COLO829 (cell line): ENCODE results near the gene KPNA1.
A peak's percentile ranks its signal among the peaks of the same experiment; 100 is the strongest.

Experiments used
- DNase-seq: peaks from one replicate; pipeline ENCODE4 v3.0.0; 2012; ENCODE audit warnings: low spot score

The KPNA1 gene

DNA sequence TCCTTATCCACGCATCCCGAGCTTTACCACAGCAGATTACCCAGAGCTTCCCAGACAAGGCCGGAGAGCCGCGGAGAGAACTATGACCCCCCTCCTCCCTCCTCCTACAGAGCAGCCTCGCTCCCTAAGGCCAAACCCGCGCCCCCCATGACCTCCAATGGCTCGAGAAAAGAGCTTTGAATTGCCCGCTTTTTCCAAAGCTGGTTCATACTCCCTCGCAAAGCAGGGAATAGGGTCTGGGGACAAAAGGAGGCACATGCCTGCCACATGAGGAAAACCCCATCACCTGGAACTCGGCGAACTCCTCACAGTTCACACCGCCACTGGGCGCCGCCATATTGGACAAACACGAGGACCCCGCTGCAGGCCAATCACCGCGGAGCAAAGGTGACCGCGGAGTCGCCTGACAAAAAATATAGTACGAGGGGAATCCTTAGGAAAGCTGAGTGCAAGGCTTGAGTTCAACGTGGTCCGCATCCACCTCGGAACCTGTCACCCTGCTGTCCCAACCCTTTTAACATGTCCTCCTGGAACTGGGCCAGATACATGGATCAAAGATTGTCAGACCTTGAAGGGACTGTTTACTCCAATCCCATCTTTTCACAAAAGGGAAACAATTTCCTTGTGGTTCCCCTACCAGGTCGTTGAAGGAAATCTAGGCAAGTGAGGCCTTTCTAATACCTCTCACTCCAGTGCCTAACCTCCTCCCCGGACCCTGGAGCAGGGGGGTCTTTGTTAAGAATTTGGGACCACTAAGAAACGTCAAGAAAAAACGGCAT, 131.7 kb downstream of the KPNA1 start, which contains the start of gene MIX23:
MIX23 (minus strand) TSS at position 344 of the 779 bp plus-strand sequence; CDS start at position 337, 7 bp downstream.
- peak; percentile 95 for DNase-seq

DNA sequence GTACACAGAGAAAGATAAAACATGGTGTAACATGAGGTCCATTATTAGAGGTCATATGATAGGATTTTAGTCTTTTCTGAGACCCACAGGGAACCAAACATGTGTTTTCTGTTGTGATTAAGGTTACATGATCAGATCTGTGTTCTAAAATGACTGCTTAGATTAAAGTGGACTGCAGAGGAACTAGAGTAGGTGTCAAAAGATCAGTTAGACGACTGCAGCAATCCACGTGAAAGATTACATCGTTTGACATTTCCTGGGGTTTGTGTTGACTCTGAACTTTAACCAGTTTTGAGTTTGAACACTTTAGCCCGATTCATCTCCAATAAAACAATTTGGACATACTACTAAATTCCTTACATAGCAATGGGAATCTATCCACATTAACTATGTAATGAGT, 136.8 kb downstream of the KPNA1 start:
- no peak for DNase-seq

DNA sequence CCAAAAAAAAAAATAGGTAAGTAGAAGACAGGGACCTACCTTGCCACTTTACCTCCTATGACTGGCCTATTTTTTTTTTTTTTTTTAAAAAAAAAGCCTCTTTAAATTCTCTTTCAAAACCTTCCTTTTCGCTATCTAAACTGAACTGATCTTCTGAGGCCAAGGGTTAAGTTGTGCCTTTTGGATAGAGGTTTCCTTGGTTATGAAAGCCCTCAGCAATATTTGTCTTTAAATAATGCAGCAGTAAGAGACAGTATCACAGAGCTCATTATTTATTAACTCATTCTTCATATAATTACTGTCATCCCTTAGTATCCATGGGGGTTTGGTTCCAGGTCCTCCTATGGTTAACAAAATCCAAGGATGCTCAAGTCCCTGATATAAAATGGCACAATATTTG, 140.7 kb downstream of the KPNA1 start:
- DNase-seq = no peak
